Skin epidermis (tissue), 12 donors: Measurements from ENCODE around the gene ARID3A.
"Not testable (repeated sequence)": the region's sequence is repeated elsewhere in the genome, so short reads cannot be mapped to it uniquely, and the experiment has no call there.

Source experiments
- H3K27ac ChIP-seq, 21 experiments: fragments of 200-600 bp; sonication (generic) in 11 of 21; one replicate each; pipeline ENCODE4 v1.5.0; 2020; ENCODE audit warnings: mild to moderate bottlenecking in 3 of 21, inconsistent platforms in 2 of 21, moderate library complexity in 2 of 21
- H3K4me3 ChIP-seq, 7 experiments: fragments of 200-600 bp; sonication (generic) in 2 of 7; one replicate each; pipeline ENCODE4 v1.5.0; 2020; ENCODE audit warnings: inconsistent platforms in 2 of 7, mild to moderate bottlenecking in 2 of 7, moderate library complexity in 1 of 7

ARID3A gene

GRCh38 chr19:925526-926322, at the start of gene ARID3A:
Gene ARID3A, plus strand, starts transcription at chr19:926035. Its CDS starts 3,494 bp downstream, at chr19:929529.
- Histone ChIP-seq H3K4me3 (peak within 1 kb of the TSS; percentile 57 to 97 (median 80)), H3K27ac (peak within 1 kb of the TSS; percentile 48 to 99 (median 91))

GRCh38 chr19:876089-876488, 49.7 kb upstream of the ARID3A start:
- no peak overlapping the region for H3K4me3 ChIP-seq
- H3K27ac ChIP-seq, result no peak overlapping the region

GRCh38 chr19:876780-877314, 49.0 kb upstream of the ARID3A start:
- H3K4me3 ChIP-seq, result no peak overlapping the region
- H3K27ac ChIP-seq, result no peak overlapping the region

- H3K27ac ChIP-seq, H3K4me3 ChIP-seq: not testable (repeated sequence)
These were observed 47.7 kb upstream of the ARID3A start for GRCh38 chr19:877992-878660.

- H3K4me3 ChIP-seq, H3K27ac ChIP-seq: not testable (repeated sequence)
These were observed 46.9 kb upstream of the ARID3A start for GRCh38 chr19:878751-879561.

- Histone ChIP-seq H3K4me3 (no peak overlapping the region), H3K27ac (no peak overlapping the region)
These were observed 46.0 kb upstream of the ARID3A start for GRCh38 chr19:879711-880438.

- Histone ChIP-seq H3K4me3 (no peak overlapping the region), H3K27ac (no peak overlapping the region)
These were observed 44.3 kb upstream of the ARID3A start for GRCh38 chr19:881385-882071.

- Histone ChIP-seq H3K27ac (no peak overlapping the region), H3K4me3 (no peak overlapping the region)
These were observed 42.9 kb upstream of the ARID3A start for GRCh38 chr19:882871-883497.

- no peak overlapping the region for H3K27ac ChIP-seq
- H3K4me3 ChIP-seq, result no peak overlapping the region
These were observed 42.1 kb upstream of the ARID3A start for GRCh38 chr19:883661-884211.

- Histone ChIP-seq H3K4me3 (no peak overlapping the region), H3K27ac (no peak overlapping the region)
These were observed 41.2 kb upstream of the ARID3A start for GRCh38 chr19:884420-885211.

- H3K4me3 ChIP-seq, result no peak overlapping the region
- no peak overlapping the region for H3K27ac ChIP-seq
These were observed 40.2 kb upstream of the ARID3A start for GRCh38 chr19:885536-886224.

GRCh38 chr19:887072-887471, 38.8 kb upstream of the ARID3A start:
- Histone ChIP-seq H3K4me3 (no peak overlapping the region), H3K27ac (no peak overlapping the region)

GRCh38 chr19:887599-887998, 38.2 kb upstream of the ARID3A start:
- peak overlapping the region in 4 of 21 experiments; percentile 17 to 66 (median 20) for H3K27ac ChIP-seq
- H3K4me3 ChIP-seq, result no peak overlapping the region

- H3K27ac ChIP-seq, result peak overlapping the region in 5 of 21 experiments; percentile 17 to 66 (median 34)
These were observed 37.1 kb upstream of the ARID3A start for GRCh38 chr19:888581-889385.

GRCh38 chr19:889662-890295, 36.1 kb upstream of the ARID3A start:
- Histone ChIP-seq H3K27ac (no peak overlapping the region), H3K4me3 (no peak overlapping the region)

More at GRCh38 chr19:888581-889385, 37.1 kb upstream of the ARID3A start:
- no peak overlapping the region for H3K4me3 ChIP-seq
